Kidney capillary endothelial cell (primary cell): ENCODE measurements around the gene MON1A.
"Not testable (repeated sequence)": the region's sequence is repeated elsewhere in the genome, so short reads cannot be mapped to it uniquely, and the experiment has no call there.

Source experiments
- DNase-seq: peaks from one replicate; pipeline ENCODE4 v3.0.0-alpha.2; 2018; ENCODE audit warnings: low spot score

MON1A gene

GRCh38 chr3:49929291-49930167 lies at the start of gene MON1A:
MON1A (minus strand) TSS chr3:49929811; CDS start chr3:49913346, 16,465 bp downstream.
- peak; percentile 81 for DNase-seq

- DNase-seq = no peak
Observed at GRCh38 chr3:49976942-49977341, 47.3 kb upstream of the MON1A start.

GRCh38 chr3:49972656-49973055 lies 43.0 kb upstream of the MON1A start:
- no peak for DNase-seq

- no peak for DNase-seq
Observed at GRCh38 chr3:49968346-49968745, 38.7 kb upstream of the MON1A start.

GRCh38 chr3:49967291-49967690 lies 37.7 kb upstream of the MON1A start:
- DNase-seq = no peak

GRCh38 chr3:49966233-49966942 lies 36.8 kb upstream of the MON1A start:
- no peak for DNase-seq

- no peak for DNase-seq
Observed at GRCh38 chr3:49955636-49956035, 26.0 kb upstream of the MON1A start.

GRCh38 chr3:49952924-49953323 lies 23.3 kb upstream of the MON1A start:
- DNase-seq = no peak

- no peak for DNase-seq
Observed at GRCh38 chr3:49942651-49943050, 13.0 kb upstream of the MON1A start.

GRCh38 chr3:49940667-49941249 lies 11.1 kb upstream of the MON1A start:
- DNase-seq = no peak

- DNase-seq = peak; percentile 91
Observed at GRCh38 chr3:49939858-49940666, 10.5 kb upstream of the MON1A start, which contains the start of gene RBM6. RBM6 (plus strand) TSS chr3:49940150; CDS start chr3:49962642, 22,492 bp downstream.

GRCh38 chr3:49937090-49937489 lies 7.5 kb upstream of the MON1A start:
- DNase-seq = no peak

- not testable (repeated sequence) for DNase-seq
Observed at GRCh38 chr3:49932281-49932680, 2.7 kb upstream of the MON1A start.

GRCh38 chr3:49930922-49931321 lies 1.3 kb upstream of the MON1A start:
- no peak for DNase-seq

- no peak for DNase-seq
Observed at GRCh38 chr3:49930168-49930690, 618 bp upstream of the MON1A start.

GRCh38 chr3:49928481-49929017 lies 1.1 kb downstream of the MON1A start:
- DNase-seq = no peak

GRCh38 chr3:49927798-49928197 lies 1.8 kb downstream of the MON1A start:
- no peak for DNase-seq

- no peak for DNase-seq
Observed at GRCh38 chr3:49926117-49926728, 3.4 kb downstream of the MON1A start.

GRCh38 chr3:49925485-49925884 lies 4.1 kb downstream of the MON1A start:
- DNase-seq = no peak

- DNase-seq = peak; percentile 42
Observed at GRCh38 chr3:49924683-49925082, 4.9 kb downstream of the MON1A start.
